Measurements from ENCODE around the gene WDR6.

Gene WDR6

GRCh38 chr3:49032646-49033304, 25.6 kb downstream of the WDR6 start:
- Histone ChIP-seq H3K27ac (ENCODE audit: low read depth, low read length) (no peak overlapping the region), H3K4me1 (ENCODE audit: control insufficient read depth, low read depth, low read length) (peaks cover 6% of the 10 kb centered on the region), H3K27me3 (ENCODE audit: insufficient read depth, low read length, poor library complexity) (no peaks in the 10 kb centered on the region), H3K4me3 (ENCODE audit: low read length) (no peak overlapping the region), H2BK120ac (ENCODE audit: low read depth, low read length) (no peak overlapping the region), H3K56ac (ENCODE audit: low read length) (no peak overlapping the region), H3K36me3 (ENCODE audit: control insufficient read depth, insufficient read depth, low read length) (peaks cover 17% of the 10 kb centered on the region), H2BK5ac (ENCODE audit: low read length) (no peak overlapping the region), H3K9ac (ENCODE audit: low read length) (no peak overlapping the region), H4K5ac (ENCODE audit: low read length) (no peak overlapping the region), H3K4me2 (ENCODE audit: low read length) (no peak overlapping the region), H3K4ac (ENCODE audit: low read depth, low read length) (no peak overlapping the region), H2BK15ac (replicated peaks; ENCODE audit: low read depth) (no peak overlapping the region), H4K8ac (ENCODE audit: low read depth, low read length) (no peak overlapping the region), H3K79me2 (ENCODE audit: control insufficient read depth, insufficient read depth, low read length) (peaks cover 6% of the 10 kb centered on the region), H3K23ac (ENCODE audit: low read length) (no peak overlapping the region), H3K18ac (ENCODE audit: low read length) (no peak overlapping the region), H2AK5ac (ENCODE audit: low read length) (no peak overlapping the region), H3K79me1 (ENCODE audit: low read length) (peaks cover 12% of the 10 kb centered on the region)
- no peak for DNase-seq
- no CpG with 5 or more reads among the region's 6 CpGs for WGBS (ENCODE audit: extremely low coverage, insufficient coverage, low lambda C conversion rate)

- Histone ChIP-seq H3K9ac (ENCODE audit: low read length) (no peak overlapping the region), H2BK15ac (replicated peaks; ENCODE audit: low read depth) (no peak overlapping the region), H4K5ac (ENCODE audit: low read length) (no peak overlapping the region), H3K23ac (ENCODE audit: low read length) (no peak overlapping the region), H3K18ac (ENCODE audit: low read length) (no peak overlapping the region), H3K27ac (ENCODE audit: low read depth, low read length) (no peak overlapping the region), H4K8ac (ENCODE audit: low read depth, low read length) (no peak overlapping the region), H3K79me2 (ENCODE audit: control insufficient read depth, insufficient read depth, low read length) (no peaks in the 10 kb centered on the region), H3K4ac (ENCODE audit: low read depth, low read length) (no peak overlapping the region), H3K4me2 (ENCODE audit: low read length) (no peak overlapping the region), H2AK5ac (ENCODE audit: low read length) (no peak overlapping the region), H2BK5ac (ENCODE audit: low read length) (no peak overlapping the region), H3K4me3 (ENCODE audit: low read length) (no peak overlapping the region), H3K56ac (ENCODE audit: low read length) (no peak overlapping the region), H3K4me1 (ENCODE audit: control insufficient read depth, low read depth, low read length) (no peaks in the 10 kb centered on the region), H2BK120ac (ENCODE audit: low read depth, low read length) (no peak overlapping the region), H3K36me3 (ENCODE audit: control insufficient read depth, insufficient read depth, low read length) (peaks cover 17% of the 10 kb centered on the region), H3K79me1 (ENCODE audit: low read length) (peaks cover 3% of the 10 kb centered on the region), H3K27me3 (ENCODE audit: insufficient read depth, low read length, poor library complexity) (no peaks in the 10 kb centered on the region)
- DNase-seq, result no peak
- WGBS (ENCODE audit: extremely low coverage, insufficient coverage, low lambda C conversion rate), result no CpG with 5 or more reads among the region's 2 CpGs
These were observed 27.5 kb downstream of the WDR6 start for GRCh38 chr3:49034650-49035049.

GRCh38 chr3:49035281-49035680, 28.1 kb downstream of the WDR6 start:
- H4K8ac ChIP-seq (ENCODE audit: low read depth, low read length), result no peak overlapping the region
- no peak overlapping the region for H4K5ac ChIP-seq (ENCODE audit: low read length)
- H2BK5ac ChIP-seq (ENCODE audit: low read length), result no peak overlapping the region
- peaks cover 3% of the 10 kb centered on the region for H3K79me1 ChIP-seq (ENCODE audit: low read length)
- H3K56ac ChIP-seq (ENCODE audit: low read length), result no peak overlapping the region
- DNase-seq, result no peak
- H3K9ac ChIP-seq (ENCODE audit: low read length), result no peak overlapping the region
- no peak overlapping the region for H3K18ac ChIP-seq (ENCODE audit: low read length)
- H2AK5ac ChIP-seq (ENCODE audit: low read length), result no peak overlapping the region
- H3K4me1 ChIP-seq (ENCODE audit: control insufficient read depth, low read depth, low read length), result no peaks in the 10 kb centered on the region
- H3K4ac ChIP-seq (ENCODE audit: low read depth, low read length), result no peak overlapping the region
- no peaks in the 10 kb centered on the region for H3K27me3 ChIP-seq (ENCODE audit: insufficient read depth, low read length, poor library complexity)
- H3K27ac ChIP-seq (ENCODE audit: low read depth, low read length), result no peak overlapping the region
- H2BK15ac ChIP-seq (replicated peaks; ENCODE audit: low read depth), result no peak overlapping the region
- H3K23ac ChIP-seq (ENCODE audit: low read length), result no peak overlapping the region
- no peak overlapping the region for H3K4me3 ChIP-seq (ENCODE audit: low read length)
- no peak overlapping the region for H2BK120ac ChIP-seq (ENCODE audit: low read depth, low read length)
- no peak overlapping the region for H3K4me2 ChIP-seq (ENCODE audit: low read length)
- H3K79me2 ChIP-seq (ENCODE audit: control insufficient read depth, insufficient read depth, low read length), result no peaks in the 10 kb centered on the region
- WGBS (ENCODE audit: extremely low coverage, insufficient coverage, low lambda C conversion rate), result no CpG with 5 or more reads among the region's 3 CpGs
- H3K36me3 ChIP-seq (ENCODE audit: control insufficient read depth, insufficient read depth, low read length), result peaks cover 17% of the 10 kb centered on the region

- H3K9ac ChIP-seq (ENCODE audit: low read length), result no peak overlapping the region
- DNase-seq, result no peak
These were observed 46.4 kb downstream of the WDR6 start for GRCh38 chr3:49053543-49053942.

GRCh38 chr3:49054344-49054862, 47.2 kb downstream of the WDR6 start:
- Histone ChIP-seq H2BK15ac (replicated peaks; ENCODE audit: low read depth) (no peak overlapping the region), H3K23ac (ENCODE audit: low read length) (no peak overlapping the region), H4K8ac (ENCODE audit: low read depth, low read length) (no peak overlapping the region), H2BK120ac (ENCODE audit: low read depth, low read length) (no peak overlapping the region), H3K9ac (ENCODE audit: low read length) (no peak overlapping the region), H3K79me2 (ENCODE audit: control insufficient read depth, insufficient read depth, low read length) (peaks cover 5% of the 10 kb centered on the region), H4K5ac (ENCODE audit: low read length) (no peak overlapping the region), H3K4me2 (ENCODE audit: low read length) (no peak overlapping the region), H3K18ac (ENCODE audit: low read length) (no peak overlapping the region), H3K4ac (ENCODE audit: low read depth, low read length) (no peak overlapping the region), H3K56ac (ENCODE audit: low read length) (no peak overlapping the region), H3K4me3 (ENCODE audit: low read length) (no peak overlapping the region), H2BK5ac (ENCODE audit: low read length) (no peak overlapping the region), H3K4me1 (ENCODE audit: control insufficient read depth, low read depth, low read length) (no peaks in the 10 kb centered on the region), H3K36me3 (ENCODE audit: control insufficient read depth, insufficient read depth, low read length) (peaks cover 24% of the 10 kb centered on the region), H2AK5ac (ENCODE audit: low read length) (no peak overlapping the region), H3K27me3 (ENCODE audit: insufficient read depth, low read length, poor library complexity) (no peaks in the 10 kb centered on the region), H3K79me1 (ENCODE audit: low read length) (peaks cover 9% of the 10 kb centered on the region), H3K27ac (ENCODE audit: low read depth, low read length) (no peak overlapping the region)
- WGBS (ENCODE audit: extremely low coverage, insufficient coverage, low lambda C conversion rate), result no CpG with 5 or more reads among the region's 2 CpGs
- no peak for DNase-seq

More at GRCh38 chr3:49053543-49053942, 46.4 kb downstream of the WDR6 start:
- peaks cover 24% of the 10 kb centered on the region for H3K36me3 ChIP-seq (ENCODE audit: control insufficient read depth, insufficient read depth, low read length)
- H4K8ac ChIP-seq (ENCODE audit: low read depth, low read length), result no peak overlapping the region
- peaks cover 9% of the 10 kb centered on the region for H3K79me1 ChIP-seq (ENCODE audit: low read length)
- H4K5ac ChIP-seq (ENCODE audit: low read length), result no peak overlapping the region
- H3K4me1 ChIP-seq (ENCODE audit: control insufficient read depth, low read depth, low read length), result no peaks in the 10 kb centered on the region
- H2BK120ac ChIP-seq (ENCODE audit: low read depth, low read length), result no peak overlapping the region
- no peak overlapping the region for H3K56ac ChIP-seq (ENCODE audit: low read length)
- H2AK5ac ChIP-seq (ENCODE audit: low read length), result no peak overlapping the region
- no peak overlapping the region for H2BK5ac ChIP-seq (ENCODE audit: low read length)
- no peak overlapping the region for H2BK15ac ChIP-seq (replicated peaks; ENCODE audit: low read depth)
- no peak overlapping the region for H3K18ac ChIP-seq (ENCODE audit: low read length)
- H3K23ac ChIP-seq (ENCODE audit: low read length), result no peak overlapping the region
- no peak overlapping the region for H3K4ac ChIP-seq (ENCODE audit: low read depth, low read length)
- WGBS (ENCODE audit: extremely low coverage, insufficient coverage, low lambda C conversion rate), result no CpG with 5 or more reads among the region's 1 CpG
- H3K27me3 ChIP-seq (ENCODE audit: insufficient read depth, low read length, poor library complexity), result no peaks in the 10 kb centered on the region
- no peak overlapping the region for H3K27ac ChIP-seq (ENCODE audit: low read depth, low read length)
- no peak overlapping the region for H3K4me2 ChIP-seq (ENCODE audit: low read length)
- no peak overlapping the region for H3K4me3 ChIP-seq (ENCODE audit: low read length)
- H3K79me2 ChIP-seq (ENCODE audit: control insufficient read depth, insufficient read depth, low read length), result peaks cover 5% of the 10 kb centered on the region

- H3K79me1 ChIP-seq (ENCODE audit: low read length), result peaks cover 3% of the 10 kb centered on the region
- H2BK15ac ChIP-seq (replicated peaks; ENCODE audit: low read depth), result no peak overlapping the region
- H3K4ac ChIP-seq (ENCODE audit: low read depth, low read length), result no peak overlapping the region
- H3K27me3 ChIP-seq (ENCODE audit: insufficient read depth, low read length, poor library complexity), result no peaks in the 10 kb centered on the region
- no peak for DNase-seq
- H3K23ac ChIP-seq (ENCODE audit: low read length), result no peak overlapping the region
- no peak overlapping the region for H2BK120ac ChIP-seq (ENCODE audit: low read depth, low read length)
- H3K4me1 ChIP-seq (ENCODE audit: control insufficient read depth, low read depth, low read length), result no peaks in the 10 kb centered on the region
- no CpG with 5 or more reads among the region's 10 CpGs for WGBS (ENCODE audit: extremely low coverage, insufficient coverage, low lambda C conversion rate)
- no peak overlapping the region for H3K27ac ChIP-seq (ENCODE audit: low read depth, low read length)
- no peak overlapping the region for H3K9ac ChIP-seq (ENCODE audit: low read length)
- H4K5ac ChIP-seq (ENCODE audit: low read length), result no peak overlapping the region
- H3K56ac ChIP-seq (ENCODE audit: low read length), result no peak overlapping the region
- H2BK5ac ChIP-seq (ENCODE audit: low read length), result no peak overlapping the region
- peaks cover 18% of the 10 kb centered on the region for H3K36me3 ChIP-seq (ENCODE audit: control insufficient read depth, insufficient read depth, low read length)
- H3K4me2 ChIP-seq (ENCODE audit: low read length), result no peak overlapping the region
- H3K18ac ChIP-seq (ENCODE audit: low read length), result no peak overlapping the region
- no peaks in the 10 kb centered on the region for H3K79me2 ChIP-seq (ENCODE audit: control insufficient read depth, insufficient read depth, low read length)
- H3K4me3 ChIP-seq (ENCODE audit: low read length), result no peak overlapping the region
- no peak overlapping the region for H2AK5ac ChIP-seq (ENCODE audit: low read length)
- H4K8ac ChIP-seq (ENCODE audit: low read depth, low read length), result no peak overlapping the region
These were observed 50.1 kb downstream of the WDR6 start for GRCh38 chr3:49057268-49057667.

Measured in mesendoderm (in vitro differentiated cells).